HFF-Myc (cell line): ENCODE measurements around the gene RBPJ.

Experiments used
- DNase-seq: peaks from one replicate; pipeline ENCODE4 v3.0.0-alpha.2; 2011; ENCODE audit warnings: low read depth; ENCODE audit errors: extremely low read depth
- H3K4me3 ChIP-seq: replicated peaks from 2 replicates; pipeline ENCODE4 v1.5.1; 2011; ENCODE audit warnings: low read depth, mild to moderate bottlenecking, control low read depth, low read length
- TF ChIP-seq, protein P1 (sequence below): IDR thresholded peaks from 2 replicates; pipeline ENCODE4 v1.5.1; 2012; ENCODE audit warnings: mild to moderate bottlenecking, low read depth, low read length, control low read depth; ENCODE audit errors: missing control alignments

The RBPJ gene

GRCh38 chr4:26294904-26295303 lies 25.9 kb upstream of the RBPJ start:
- H3K4me3 ChIP-seq: no peak overlapping the region
- TF ChIP-seq, protein P1, sequence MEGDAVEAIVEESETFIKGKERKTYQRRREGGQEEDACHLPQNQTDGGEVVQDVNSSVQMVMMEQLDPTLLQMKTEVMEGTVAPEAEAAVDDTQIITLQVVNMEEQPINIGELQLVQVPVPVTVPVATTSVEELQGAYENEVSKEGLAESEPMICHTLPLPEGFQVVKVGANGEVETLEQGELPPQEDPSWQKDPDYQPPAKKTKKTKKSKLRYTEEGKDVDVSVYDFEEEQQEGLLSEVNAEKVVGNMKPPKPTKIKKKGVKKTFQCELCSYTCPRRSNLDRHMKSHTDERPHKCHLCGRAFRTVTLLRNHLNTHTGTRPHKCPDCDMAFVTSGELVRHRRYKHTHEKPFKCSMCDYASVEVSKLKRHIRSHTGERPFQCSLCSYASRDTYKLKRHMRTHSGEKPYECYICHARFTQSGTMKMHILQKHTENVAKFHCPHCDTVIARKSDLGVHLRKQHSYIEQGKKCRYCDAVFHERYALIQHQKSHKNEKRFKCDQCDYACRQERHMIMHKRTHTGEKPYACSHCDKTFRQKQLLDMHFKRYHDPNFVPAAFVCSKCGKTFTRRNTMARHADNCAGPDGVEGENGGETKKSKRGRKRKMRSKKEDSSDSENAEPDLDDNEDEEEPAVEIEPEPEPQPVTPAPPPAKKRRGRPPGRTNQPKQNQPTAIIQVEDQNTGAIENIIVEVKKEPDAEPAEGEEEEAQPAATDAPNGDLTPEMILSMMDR: no peak
- no peak for DNase-seq

GRCh38 chr4:26296021-26296420 lies 24.8 kb upstream of the RBPJ start:
- no peak overlapping the region for H3K4me3 ChIP-seq
- TF ChIP-seq, protein P1: no peak
- no peak for DNase-seq

GRCh38 chr4:26296514-26296913 lies 24.3 kb upstream of the RBPJ start:
- no peak overlapping the region for H3K4me3 ChIP-seq
- TF ChIP-seq, protein P1: no peak
- DNase-seq: no peak

- TF ChIP-seq, protein P1: no peak
- no peak overlapping the region for H3K4me3 ChIP-seq
- DNase-seq: no peak
Observed at GRCh38 chr4:26297219-26297618, 23.6 kb upstream of the RBPJ start.

- no peak for DNase-seq
- H3K4me3 ChIP-seq: no peak overlapping the region
- TF ChIP-seq, protein P1: no peak
Observed at GRCh38 chr4:26298198-26298947, 22.4 kb upstream of the RBPJ start.

DNA sequence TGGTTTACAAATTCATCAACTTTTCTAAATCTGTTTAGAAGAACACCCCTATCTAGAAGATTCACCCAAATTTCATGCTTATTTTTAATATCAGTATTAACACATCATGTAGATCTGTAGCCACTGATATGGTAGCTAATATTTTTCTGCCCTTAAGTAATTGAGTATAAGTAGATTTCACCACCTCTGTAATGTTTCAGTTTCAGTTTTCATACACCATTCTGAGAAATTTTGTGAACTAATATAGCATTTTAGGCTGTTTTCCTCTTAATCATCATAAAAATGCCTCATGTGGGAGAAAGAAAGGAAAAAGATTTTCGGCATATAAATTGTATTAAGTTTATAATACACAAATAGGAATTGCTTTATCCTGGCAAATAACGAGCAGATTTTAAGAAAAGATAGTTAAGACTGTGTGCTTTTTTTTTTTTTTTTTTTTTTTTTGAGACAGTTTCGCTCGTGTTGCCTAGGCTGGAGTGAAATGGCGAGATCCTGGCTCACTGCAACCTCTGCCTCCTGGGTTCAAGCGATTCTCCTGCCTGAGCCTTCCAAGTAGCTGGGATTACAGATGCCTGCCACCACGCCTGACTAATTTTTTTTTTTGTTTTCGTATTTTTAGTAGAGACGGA lies 21.4 kb upstream of the RBPJ start:
- DNase-seq: no peak
- TF ChIP-seq, protein P1: no peak
- no peak overlapping the region for H3K4me3 ChIP-seq
